Choroid plexus epithelial cell (primary cell): ENCODE results near the gene RPS6KA6.

ENCODE experiments used
- DNase-seq: peaks from one replicate; pipeline ENCODE4 v3.0.0-alpha.2; 2010; ENCODE audit warnings: low read depth
- H3K4me3 ChIP-seq: 2 replicates; pipeline ENCODE4 v1.5.1; 2011; ENCODE audit warnings: low read depth, mild to moderate bottlenecking, control low read depth, low read length, moderate library complexity
- TF ChIP-seq, protein P1 (sequence below): conservative IDR thresholded peaks from 2 replicates; pipeline ENCODE4 v1.5.1; 2011; ENCODE audit warnings: low read depth, mild to moderate bottlenecking, control low read depth, inconsistent platforms, low read length, moderate library complexity

RPS6KA6 gene

DNA sequence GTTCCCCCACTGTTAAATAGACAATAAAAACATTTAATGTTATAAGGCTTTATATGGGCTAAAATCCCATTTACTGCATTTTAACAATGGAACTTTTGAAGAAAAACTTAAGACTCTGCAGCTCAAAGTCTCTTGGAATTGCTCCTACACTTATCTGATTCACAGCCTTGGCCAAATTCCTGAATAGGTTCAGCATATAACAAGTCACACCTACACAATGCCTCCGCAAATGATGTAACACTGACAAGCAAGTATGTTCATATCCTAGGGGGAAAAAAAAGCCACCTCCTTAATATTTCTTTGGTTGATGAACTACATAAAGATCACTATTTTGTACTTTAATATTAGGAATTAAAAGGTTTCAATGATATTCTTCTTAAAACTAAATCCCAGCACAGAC is 34.5 kb downstream of the RPS6KA6 start:
- no peak for DNase-seq
- TF ChIP-seq, protein P1, sequence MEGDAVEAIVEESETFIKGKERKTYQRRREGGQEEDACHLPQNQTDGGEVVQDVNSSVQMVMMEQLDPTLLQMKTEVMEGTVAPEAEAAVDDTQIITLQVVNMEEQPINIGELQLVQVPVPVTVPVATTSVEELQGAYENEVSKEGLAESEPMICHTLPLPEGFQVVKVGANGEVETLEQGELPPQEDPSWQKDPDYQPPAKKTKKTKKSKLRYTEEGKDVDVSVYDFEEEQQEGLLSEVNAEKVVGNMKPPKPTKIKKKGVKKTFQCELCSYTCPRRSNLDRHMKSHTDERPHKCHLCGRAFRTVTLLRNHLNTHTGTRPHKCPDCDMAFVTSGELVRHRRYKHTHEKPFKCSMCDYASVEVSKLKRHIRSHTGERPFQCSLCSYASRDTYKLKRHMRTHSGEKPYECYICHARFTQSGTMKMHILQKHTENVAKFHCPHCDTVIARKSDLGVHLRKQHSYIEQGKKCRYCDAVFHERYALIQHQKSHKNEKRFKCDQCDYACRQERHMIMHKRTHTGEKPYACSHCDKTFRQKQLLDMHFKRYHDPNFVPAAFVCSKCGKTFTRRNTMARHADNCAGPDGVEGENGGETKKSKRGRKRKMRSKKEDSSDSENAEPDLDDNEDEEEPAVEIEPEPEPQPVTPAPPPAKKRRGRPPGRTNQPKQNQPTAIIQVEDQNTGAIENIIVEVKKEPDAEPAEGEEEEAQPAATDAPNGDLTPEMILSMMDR = no peak

DNA sequence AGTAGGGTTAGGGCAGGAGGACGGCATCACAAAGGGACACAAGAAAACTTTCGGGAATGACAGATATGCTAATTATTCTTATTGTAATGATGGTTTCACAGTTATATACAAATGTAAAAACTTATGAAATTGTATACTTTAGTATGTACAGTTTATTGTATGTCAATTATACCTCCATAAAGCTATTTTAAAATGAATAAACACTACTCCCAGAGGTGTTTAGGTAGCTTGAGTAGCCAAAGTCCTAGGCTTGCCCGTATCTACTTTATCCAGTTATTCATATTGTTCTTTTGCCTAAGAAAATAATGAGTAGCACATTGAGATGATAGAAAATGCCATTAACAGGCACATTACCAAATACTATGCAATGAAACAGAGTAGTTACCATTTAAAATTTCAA is 43.0 kb downstream of the RPS6KA6 start:
- no peak overlapping the region for H3K4me3 ChIP-seq
- TF ChIP-seq, protein P1 = no peak
- no peak for DNase-seq

More for the DNA sequence above, 34.5 kb downstream of the RPS6KA6 start:
- no peak overlapping the region for H3K4me3 ChIP-seq

DNA sequence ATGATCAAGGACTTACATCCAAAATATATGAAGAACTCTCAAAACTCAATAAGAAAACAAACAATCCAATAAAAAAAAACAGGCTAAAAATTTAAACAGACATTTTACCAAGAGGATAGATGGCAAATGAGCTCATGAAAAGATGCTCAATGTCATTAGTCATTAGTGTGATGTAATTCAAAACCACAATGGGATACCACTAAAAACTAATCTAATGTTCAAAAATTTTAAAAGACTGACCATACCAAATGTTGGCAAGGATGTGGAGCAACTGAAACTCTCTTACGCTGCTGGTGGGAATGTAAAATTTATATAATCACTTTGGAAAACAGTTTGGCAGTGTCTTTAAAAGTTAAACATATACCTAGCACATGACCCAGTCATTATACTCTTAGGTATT is 43.7 kb downstream of the RPS6KA6 start:
- H3K4me3 ChIP-seq = no peak overlapping the region
- DNase-seq = no peak
- TF ChIP-seq, protein P1 = no peak

DNA sequence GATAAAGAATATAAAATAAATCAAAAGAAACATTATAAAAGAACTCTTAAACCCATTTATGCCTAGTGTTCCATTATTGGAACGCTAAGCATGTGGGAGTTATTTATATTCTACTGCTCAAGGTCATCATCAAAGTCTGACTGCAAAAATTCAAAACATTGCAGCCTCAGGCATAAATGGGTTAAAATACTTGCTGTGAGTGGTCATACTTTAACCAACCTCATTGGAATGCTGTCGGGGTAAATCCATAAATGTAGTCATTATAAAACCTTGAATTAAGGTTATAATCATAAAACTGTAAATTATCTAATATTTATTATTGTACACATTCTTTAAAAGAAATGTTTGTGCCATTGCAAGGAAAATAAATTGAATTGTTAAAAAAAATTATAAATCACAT is 55.0 kb downstream of the RPS6KA6 start:
- DNase-seq = peak; percentile 8
- no peak overlapping the region for H3K4me3 ChIP-seq
- TF ChIP-seq, protein P1 = no peak

DNA sequence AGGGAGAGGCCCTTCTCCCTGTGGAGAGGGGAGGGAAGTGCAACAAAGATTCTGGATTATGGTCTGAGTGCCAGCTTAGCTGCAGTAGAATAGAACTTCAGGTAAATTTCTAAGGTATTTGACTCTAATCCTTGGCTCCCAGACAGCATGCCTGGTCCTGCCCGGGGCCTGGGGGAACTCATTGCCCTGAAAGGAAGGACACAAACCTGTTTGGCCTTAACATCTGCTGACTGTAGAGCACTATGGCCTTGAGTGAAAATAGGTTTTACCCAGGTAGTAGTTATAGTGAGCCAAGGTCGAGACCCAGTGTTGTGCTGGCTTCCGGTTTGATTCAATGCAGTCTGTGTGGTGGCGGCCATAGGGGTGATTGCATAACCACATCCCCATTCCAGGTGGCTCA is 64.4 kb downstream of the RPS6KA6 start:
- no peak overlapping the region for H3K4me3 ChIP-seq
- TF ChIP-seq, protein P1 = no peak
- no peak for DNase-seq

DNA sequence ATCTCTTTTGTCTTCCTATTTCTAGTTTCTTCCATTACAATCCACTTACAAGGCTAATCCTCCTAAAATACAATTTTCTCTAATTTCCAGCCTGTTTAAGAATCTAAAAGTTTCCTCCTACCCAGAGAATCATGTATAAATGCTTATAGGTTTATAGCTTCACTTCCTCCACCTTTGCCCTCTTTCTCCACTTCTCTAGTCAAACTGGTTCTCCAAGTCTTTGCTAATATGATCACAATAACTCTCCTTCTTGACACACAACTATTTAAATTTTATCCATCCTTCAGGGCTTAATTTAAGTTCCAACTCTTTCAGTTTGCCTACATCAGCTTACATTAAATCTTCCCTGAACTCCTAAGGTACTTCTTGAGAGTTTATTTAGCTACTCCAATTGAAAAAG is 69.2 kb downstream of the RPS6KA6 start:
- H3K4me3 ChIP-seq = no peak overlapping the region
- DNase-seq = no peak
- TF ChIP-seq, protein P1 = no peak

DNA sequence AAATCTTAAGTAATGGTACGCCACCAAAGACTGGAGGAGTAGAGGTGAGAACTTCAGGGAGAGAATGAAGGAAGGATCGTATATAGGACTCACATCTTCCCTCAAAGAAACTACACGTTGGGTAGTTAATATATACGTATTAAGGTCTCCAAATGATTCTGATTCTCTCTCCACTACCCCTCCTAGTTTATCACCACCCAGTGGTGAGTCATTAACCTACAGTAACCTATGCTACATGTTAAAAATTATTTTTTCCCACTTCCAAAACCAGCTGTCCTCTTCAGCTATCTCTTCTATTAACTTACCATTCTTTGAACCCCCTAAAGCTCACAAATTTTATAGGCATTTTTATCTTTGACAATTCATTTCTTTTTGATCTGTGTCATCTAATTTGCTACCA is 69.7 kb downstream of the RPS6KA6 start:
- DNase-seq = no peak
- TF ChIP-seq, protein P1 = no peak
- H3K4me3 ChIP-seq = no peak overlapping the region
